A549 (cell line): Measurements from ENCODE around the gene VEGFC. TPM values are rescaled to one million over a fixed set of nuclear protein-coding genes. Genes with fewer than 3 reads are reported as not detected.

Source experiments
- ATAC-seq, 2 experiments: fragments of 200-7000 bp in 1 of 2; fragments of >200 bp in 1 of 2; cut with Nextera tagmentation in 1 of 2; cut with Tn5 transposase in 1 of 2; 3 replicates each; pipeline versions ENCODE4 v1.8.0 to v1.9.1; 2018 to 2020; ENCODE audit warnings: mild to moderate bottlenecking in 1 of 2, moderate library complexity in 1 of 2
- CTCF ChIA-PET: fragments of 300-600 bp; sonication (Branson Sonifier 250); formaldehyde crosslinking; extraction: SDS; loops from one replicate; lab custom pipeline; 2021; ENCODE audit warnings: antibody characterized with exemption, inconsistent platforms; lab: Yijun Ruan, JAX
- POLR2A ChIA-PET: fragments of 350-600 bp; formaldehyde crosslinking; extraction: SDS; loops from one replicate; lab custom pipeline; 2021; ENCODE audit warnings: antibody characterized with exemption, inconsistent platforms; lab: Yijun Ruan, JAX
- DNase-seq, 2 experiments: peaks; one replicate each; pipeline versions ENCODE4 v3.0.0 to v3.0.0-alpha.2; 2011 to 2016; ENCODE audit warnings: low read depth in 1 of 2, low spot score in 1 of 2
- FAIRE-seq: peaks from 2 replicates; lab custom pipeline; 2011; peaks lifted over from hg19 to GRCh38; lab: Jason Lieb, UNC
- H3K27ac ChIP-seq, 2 experiments: fragments of >200 bp; sonication (Bioruptor Twin); formaldehyde crosslinking; 3 replicates each; pipeline ENCODE4 v1.5.1; 2016 to 2017
- H3K4me1 ChIP-seq: fragments of >200 bp; sonication (Bioruptor Twin); formaldehyde crosslinking; 3 replicates; pipeline ENCODE4 v1.6.1; 2016
- H3K4me2 ChIP-seq: fragments of >200 bp; sonication (Bioruptor Twin); formaldehyde crosslinking; 3 replicates; pipeline ENCODE4 v1.6.1; 2016
- H3K4me3 ChIP-seq: fragments of >200 bp; sonication (Bioruptor Twin); formaldehyde crosslinking; 3 replicates; pipeline ENCODE4 v1.5.1; 2016
- H3K9me3 ChIP-seq: fragments of >200 bp; sonication (Bioruptor Twin); formaldehyde crosslinking; 3 replicates; pipeline ENCODE4 v1.6.1; 2016
- BHLHE40 ChIP-seq: IDR thresholded peaks from 2 replicates; pipeline ENCODE4 v1.6.1; 2012; ENCODE audit warnings: low read depth, low read length, inconsistent platforms
- CBX2 ChIP-seq: fragments of 200-600 bp; sonication (generic); IDR thresholded peaks from 2 replicates; pipeline ENCODE4 v1.6.1; 2016; ENCODE audit warnings: low read depth, mild to moderate bottlenecking, borderline replicate concordance
- CBX8 ChIP-seq: fragments of 200-600 bp; sonication (generic); IDR thresholded peaks from 2 replicates; pipeline ENCODE4 v1.6.1; 2016
- CEBPB ChIP-seq, 2 experiments: fragments of >200 bp in 1 of 2; sonication (Bioruptor Twin) in 1 of 2; formaldehyde crosslinking in 1 of 2; IDR thresholded peaks; 2 replicates each; pipeline ENCODE4 v1.6.1; 2012 to 2016
- CHD2 ChIP-seq: fragments of 150-350 bp; IDR thresholded peaks from 2 replicates; pipeline ENCODE4 v1.6.1; 2014; ENCODE audit warnings: low read length; ENCODE audit not compliant: partially characterized antibody
- CTCF ChIP-seq: fragments of >200 bp; sonication (Bioruptor Twin); formaldehyde crosslinking; IDR thresholded peaks from 3 replicates; pipeline ENCODE4 v1.5.1; 2016
- EHMT2 ChIP-seq: fragments of 200-600 bp; sonication (generic); IDR thresholded peaks from 2 replicates; pipeline ENCODE4 v1.6.1; 2016; ENCODE audit warnings: antibody characterized with exemption, low read depth, mild to moderate bottlenecking, moderate library complexity
- FOXS1 ChIP-seq: fragments of 250-450 bp; sonication (Bioruptor Pico); IDR thresholded peaks from 2 replicates; pipeline ENCODE4 v1.5.0; 2020; ENCODE audit warnings: mild to moderate bottlenecking, moderate library complexity
- HMGXB4 ChIP-seq: fragments of 250-450 bp; sonication (Bioruptor Pico); IDR thresholded peaks from 2 replicates; pipeline ENCODE4 v1.5.0; 2021; ENCODE audit warnings: mild to moderate bottlenecking, moderate library complexity, borderline replicate concordance
- HOXB13 ChIP-seq: fragments of 250-450 bp; sonication (Bioruptor Pico); IDR thresholded peaks from 2 replicates; pipeline ENCODE4 v1.5.0; 2020; ENCODE audit warnings: low read depth, mild to moderate bottlenecking, moderate library complexity
- HOXB5 ChIP-seq: fragments of 250-450 bp; sonication (Bioruptor Pico); IDR thresholded peaks from 2 replicates; pipeline ENCODE4 v1.5.0; 2020; ENCODE audit warnings: mild to moderate bottlenecking, moderate library complexity
- JUN ChIP-seq, 2 experiments: fragments of >200 bp; sonication (Bioruptor Twin); formaldehyde crosslinking; IDR thresholded peaks; 2 replicates in 1 of 2; 3 replicates in 1 of 2; pipeline ENCODE4 v1.6.1; 2016 to 2017
- KDM5A ChIP-seq: fragments of 200-600 bp; sonication (generic); IDR thresholded peaks from 2 replicates; pipeline ENCODE4 v1.6.1; 2016; ENCODE audit warnings: antibody characterized with exemption, mild to moderate bottlenecking
- MAZ ChIP-seq: fragments of 150-350 bp; IDR thresholded peaks from 2 replicates; pipeline ENCODE4 v1.6.1; 2014; ENCODE audit warnings: antibody characterized with exemption, low read depth, low read length, borderline replicate concordance
- MYC ChIP-seq: IDR thresholded peaks from 2 replicates; pipeline ENCODE4 v1.6.1; 2012; ENCODE audit warnings: mild to moderate bottlenecking, inconsistent platforms, low read length, improper control_type of control experiment, borderline replicate concordance
- REST ChIP-seq: fragments of 200-600 bp; sonication (generic); IDR thresholded peaks from 2 replicates; pipeline ENCODE4 v1.6.1; 2016; ENCODE audit warnings: antibody characterized with exemption, mild to moderate bottlenecking, moderate library complexity
- SMC3 ChIP-seq: fragments of >200 bp; sonication (Bioruptor Twin); formaldehyde crosslinking; IDR thresholded peaks from 3 replicates; pipeline ENCODE4 v1.6.1; 2018; ENCODE audit warnings: inconsistent platforms
- SREBF2 ChIP-seq: fragments of 450-650 bp; IDR thresholded peaks from 2 replicates; pipeline ENCODE4 v1.6.1; 2014; ENCODE audit warnings: mild to moderate bottlenecking, moderate library complexity
- TFCP2L1 ChIP-seq: fragments of 250-450 bp; sonication (Bioruptor Pico); IDR thresholded peaks from 2 replicates; pipeline ENCODE4 v1.5.0; 2021; ENCODE audit warnings: mild to moderate bottlenecking
- ZNF302 ChIP-seq: fragments of 250-450 bp; sonication (Bioruptor Pico); IDR thresholded peaks from 2 replicates; pipeline ENCODE4 v1.9.0; 2021; ENCODE audit warnings: inconsistent platforms, mild to moderate bottlenecking, moderate library complexity
- ZSCAN20 ChIP-seq: fragments of 250-450 bp; sonication (Bioruptor Pico); IDR thresholded peaks from 2 replicates; pipeline ENCODE4 v1.8.0; 2022; ENCODE audit warnings: mild to moderate bottlenecking, moderate library complexity
- WGBS: methylation state at CpG from one replicate; pipeline ENCODE4 v1.1.6; 2017; ENCODE audit errors: missing lambda C conversion rate; 5-methylcytosine and 5-hydroxymethylcytosine counted together
- polyA plus RNA-seq, 4 experiments: library from polyadenylated mRNA; depleted of rRNA in 3 of 4; stranded (reverse); fragments of >200 nt; fragmentation: RNase III in 1 of 4; extraction: RNeasy Plus Mini Kit Qiagen cat#74134 plus additional on column Dnase treatment in 1 of 4; gene quantifications; 2 replicates in 3 of 4; 3 replicates in 1 of 4; pipeline ENCODE4 v1.2.3, GENCODE V29; 2011 to 2017

Gene VEGFC
- polyA plus RNA-seq, 2 of the 4 experiments (the other 2 are of a cell fraction), result 11.6 to 14.4 TPM

GRCh38 chr4:176791591-176792325 lies 964 bp downstream of the VEGFC start:
- Histone ChIP-seq H3K27ac (peak overlapping the region; percentile 94 to 100), H3K4me3 (peak overlapping the region; percentile 92), H3K9me3 (no peaks in the 10 kb centered on the region), H3K4me2 (peak overlapping the region; percentile 85), H3K4me1 (peaks cover 26% of the 10 kb centered on the region)
- ChIA-PET CTCF (interaction anchor here (0.7 to 2.5 kb wide), 7 partner anchors 8 to 547 kb away, joined by 3 to 15 read pairs (median 5); no protein-coding TSS in a partner anchor), POLR2A (interaction anchor here (1.1 to 1.7 kb wide), 3 partner anchors 93 to 255 kb away, joined by 3 to 11 read pairs (median 4); no protein-coding TSS in a partner anchor)
- WGBS, result 2% methylated on average over 10 of the region's 45 CpGs
- ATAC-seq (peak; percentile 45 to 62), FAIRE-seq (no peak), DNase-seq (peak in 1 of 2 experiments; percentile 45)
- TF ChIP-seq BHLHE40 (no peak), MYC (no peak), ZNF302 (CRISPR knock-in tag) (no peak), SMC3 (no peak; the same call in 2 of the 3 replicates), CTCF (no peak)

GRCh38 chr4:176790398-176790797 lies 2.3 kb downstream of the VEGFC start:
- POLR2A ChIA-PET, result no interaction called here
- 86% methylated on average over 4 of the region's 4 CpGs for WGBS
- TF ChIP-seq CBX2 (no peak), CTCF (no peak), REST (no peak), EHMT2 (no peak), HOXB13 (CRISPR knock-in tag) (no peak), TFCP2L1 (CRISPR knock-in tag) (no peak), KDM5A (no peak), JUN (IDR thresholded peaks at IDR 0.05) (no peak), ZSCAN20 (CRISPR knock-in tag) (no peak), HOXB5 (CRISPR knock-in tag) (no peak), CBX8 (no peak), SREBF2 (no peak), SMC3 (no peak), MAZ (no peak), HMGXB4 (CRISPR knock-in tag) (no peak), CHD2 (no peak), CEBPB (IDR thresholded peaks at IDR 0.05) (no peak), FOXS1 (CRISPR knock-in tag) (no peak)
- CTCF ChIA-PET, result no interaction called here
- DNase-seq (no peak), ATAC-seq (no peak), FAIRE-seq (no peak)
- peak overlapping the region; percentile 85 for H3K4me2 ChIP-seq
- no peaks in the 10 kb centered on the region for H3K9me3 ChIP-seq
- peak overlapping the region; percentile 22 to 64; a peak in 3 of 6 replicates for H3K27ac ChIP-seq
- peak overlapping the region; percentile 92 for H3K4me3 ChIP-seq
- H3K4me1 ChIP-seq, result peaks cover 36% of the 10 kb centered on the region
